Nephron progenitor cell (in vitro differentiated cells): Measurements from ENCODE around the gene SLX1A.
"Not testable (repeated sequence)": the region's sequence is repeated elsewhere in the genome, so short reads cannot be mapped to it uniquely, and the experiment has no call there.

Experiments used
- DNase-seq: peaks from one replicate; pipeline ENCODE4 v3.0.0; 2021
- H3K27ac Mint-ChIP-seq: 2 replicates; pipeline ENCODE4 v1.8.0; 2021; ENCODE audit warnings: mild to moderate bottlenecking, moderate library complexity, mixed read lengths
- H3K27me3 Mint-ChIP-seq: 2 replicates; pipeline ENCODE4 v1.8.0; 2021; ENCODE audit warnings: mild to moderate bottlenecking, low read depth, mixed read lengths; ENCODE audit not compliant: poor library complexity
- H3K36me3 Mint-ChIP-seq: 2 replicates; pipeline ENCODE4 v1.8.0; 2021; ENCODE audit warnings: low read depth, mixed read lengths
- H3K4me1 Mint-ChIP-seq: 2 replicates; pipeline ENCODE4 v1.8.0; 2021; ENCODE audit warnings: mixed read lengths
- H3K4me3 Mint-ChIP-seq: 2 replicates; pipeline ENCODE4 v1.8.0; 2021; ENCODE audit warnings: mild to moderate bottlenecking, moderate library complexity, mixed read lengths
- H3K9me3 Mint-ChIP-seq: 2 replicates; pipeline ENCODE4 v1.8.0; 2021; ENCODE audit warnings: mild to moderate bottlenecking, moderate library complexity, mixed read lengths

The SLX1A gene

DNA sequence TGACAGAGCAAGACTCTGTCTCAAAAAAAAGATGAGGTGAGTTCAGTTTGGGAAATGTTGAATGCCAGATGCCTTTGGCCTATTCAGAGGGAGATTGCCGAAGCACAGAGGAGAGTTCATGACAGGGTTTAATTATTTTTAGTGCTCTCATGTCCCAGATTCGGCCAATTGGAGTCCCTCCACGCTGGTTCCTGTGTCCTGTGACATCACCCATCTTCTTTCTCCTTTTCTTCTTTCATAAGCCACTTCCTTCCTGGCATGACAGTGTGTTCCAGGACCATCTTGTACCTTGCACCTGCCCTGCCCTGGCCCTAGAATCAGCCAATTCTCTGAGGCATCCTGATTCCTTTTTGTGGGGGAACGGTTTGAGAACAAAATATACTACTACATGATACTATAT is 17.7 kb downstream of the SLX1A start:
- H3K27ac Mint-ChIP-seq, H3K9me3 Mint-ChIP-seq, DNase-seq, H3K4me3 Mint-ChIP-seq, H3K27me3 Mint-ChIP-seq, H3K4me1 Mint-ChIP-seq, H3K36me3 Mint-ChIP-seq: not testable (repeated sequence)

DNA sequence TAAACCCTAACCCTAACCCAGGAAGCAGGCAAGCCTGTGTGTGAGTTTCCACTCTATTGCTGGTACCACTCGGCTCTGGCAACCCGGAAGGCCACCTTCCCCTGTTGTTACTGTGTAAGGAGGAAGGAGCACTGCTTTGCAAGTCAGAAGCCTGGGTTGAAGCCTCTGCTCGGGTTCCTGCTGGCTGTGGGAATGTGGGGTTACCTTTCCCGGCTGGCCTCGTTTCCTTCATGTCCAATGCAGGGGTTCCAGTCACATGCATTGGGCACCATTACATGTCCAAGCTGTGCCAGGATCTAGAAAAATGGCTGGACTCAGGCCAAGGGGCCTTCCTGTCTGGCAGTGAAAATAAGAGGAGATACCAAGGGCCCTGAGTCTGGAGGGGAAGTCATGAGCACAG is 23.4 kb downstream of the SLX1A start:
- H3K4me3 Mint-ChIP-seq, H3K27me3 Mint-ChIP-seq, H3K27ac Mint-ChIP-seq, H3K9me3 Mint-ChIP-seq, DNase-seq, H3K4me1 Mint-ChIP-seq, H3K36me3 Mint-ChIP-seq: not testable (repeated sequence)
